ENCODE data around the gene HNRNPCL1.
"Not testable (repeated sequence)": the region's sequence is repeated elsewhere in the genome, so short reads cannot be mapped to it uniquely, and the experiment has no call there.

Gene HNRNPCL1

GRCh38 chr1:12848620-12849019, at the start of gene HNRNPCL1:
Gene HNRNPCL1, minus strand, starts transcription at chr1:12848720. Its CDS starts 431 bp downstream, at chr1:12848289.
- DNase-seq = not testable (repeated sequence)

- DNase-seq = not testable (repeated sequence)
Measured at GRCh38 chr1:12898170-12898569, 49.6 kb upstream of the HNRNPCL1 start, which contains the start of gene PRAMEF10. Gene PRAMEF10, minus strand, starts transcription at chr1:12898270. Its CDS starts 2,423 bp downstream, at chr1:12895847.

GRCh38 chr1:12886101-12886500, 37.6 kb upstream of the HNRNPCL1 start, which contains the start of gene PRAMEF4:
Gene PRAMEF4, minus strand, starts transcription at chr1:12886201. Its CDS starts 2,807 bp downstream, at chr1:12883394.
- not testable (repeated sequence) for DNase-seq

- not testable (repeated sequence) for DNase-seq
Measured at GRCh38 chr1:12878453-12878852, 29.9 kb upstream of the HNRNPCL1 start.

GRCh38 chr1:12863131-12863880, 14.8 kb upstream of the HNRNPCL1 start:
- DNase-seq = not testable (repeated sequence)

- DNase-seq = not testable (repeated sequence)
Measured at GRCh38 chr1:12856786-12857185, 8.3 kb upstream of the HNRNPCL1 start, which contains the start of gene PRAMEF2. Gene PRAMEF2, plus strand, starts transcription at chr1:12857086. Its CDS starts 1,924 bp downstream, at chr1:12859010.

GRCh38 chr1:12851779-12852178, 3.3 kb upstream of the HNRNPCL1 start:
- DNase-seq = no peak

GRCh38 chr1:12833251-12833650, 15.3 kb downstream of the HNRNPCL1 start:
- DNase-seq = not testable (repeated sequence)

- not testable (repeated sequence) for DNase-seq
Measured at GRCh38 chr1:12831310-12831709, 17.2 kb downstream of the HNRNPCL1 start, which contains the start of gene PRAMEF11. Gene PRAMEF11, minus strand, starts transcription at chr1:12831410. Its CDS starts 2,621 bp downstream, at chr1:12828789.

GRCh38 chr1:12819061-12819460, 29.5 kb downstream of the HNRNPCL1 start:
- not testable (repeated sequence) for DNase-seq

GRCh38 chr1:12811409-12811784, 37.1 kb downstream of the HNRNPCL1 start:
- no peak for DNase-seq

GRCh38 chr1:12810691-12811408, 37.7 kb downstream of the HNRNPCL1 start:
- DNase-seq = no peak

- DNase-seq = no peak
Measured at GRCh38 chr1:12809933-12810332, 38.6 kb downstream of the HNRNPCL1 start.

- no peak for DNase-seq
Measured at GRCh38 chr1:12799730-12800129, 48.8 kb downstream of the HNRNPCL1 start.

GRCh38 chr1:12798911-12799310, 49.6 kb downstream of the HNRNPCL1 start:
- no peak for DNase-seq

Measured in NCI-H187 treated with DMSO at 0.1 percent for 48 hours (cell line).